ENCODE data around the gene ARHGAP45.
"Not testable (repeated sequence)": the region's sequence is repeated elsewhere in the genome, so short reads cannot be mapped to it uniquely, and the experiment has no call there.

Gene ARHGAP45

DNA sequence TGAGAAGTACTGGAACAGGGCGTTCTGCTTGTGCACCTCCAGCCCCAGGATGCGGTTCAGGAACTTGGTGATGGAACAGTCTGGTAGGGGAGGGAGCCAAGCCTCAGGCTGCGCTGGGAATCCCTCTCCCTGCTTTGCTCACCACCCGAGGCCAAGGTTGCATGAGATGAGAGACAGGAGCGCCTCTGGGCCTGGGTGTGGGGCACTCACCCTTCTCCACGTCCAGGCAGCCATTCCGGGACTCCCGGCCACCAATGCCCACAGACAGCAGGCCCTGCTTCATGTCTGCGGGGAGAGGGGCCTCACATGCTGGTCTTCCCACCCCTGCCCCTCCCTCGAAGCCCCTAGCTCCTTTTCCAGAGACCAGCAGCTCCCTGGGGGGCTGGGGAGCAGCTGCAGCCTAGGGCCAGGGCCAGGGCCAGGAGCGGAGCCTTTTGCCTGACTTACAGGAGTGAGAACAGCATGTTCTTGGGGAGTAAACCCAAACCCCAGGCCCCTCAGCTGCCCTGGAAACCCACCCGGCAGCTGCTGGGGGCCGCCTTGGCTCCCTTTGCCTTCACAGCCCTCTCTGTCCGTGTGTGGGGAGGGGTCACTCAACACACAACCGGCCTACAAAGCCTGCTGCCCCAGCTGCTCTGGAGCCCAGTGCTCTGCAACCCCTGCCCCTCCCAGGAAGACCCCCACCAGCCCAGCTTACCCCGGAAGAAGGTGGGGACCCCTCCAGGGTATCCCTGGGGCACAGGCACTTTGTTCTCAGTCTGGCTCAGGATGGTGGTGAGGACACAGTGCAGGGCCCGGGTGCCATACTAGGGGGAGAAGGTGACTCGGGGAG lies 44.1 kb downstream of the ARHGAP45 start:
- no peaks in the 10 kb centered on the region for H3K9me3 ChIP-seq (ENCODE audit: control insufficient read depth, insufficient read depth, low read depth, low read length)
- H3K4me3 ChIP-seq (ENCODE audit: low read depth, low read length): no peak overlapping the region
- no peak overlapping the region for H3K9ac ChIP-seq (ENCODE audit: low read length)
- H3K4me1 ChIP-seq (ENCODE audit: control insufficient read depth, insufficient read depth, low read length): peaks cover 17% of the 10 kb centered on the region
- H3K27me3 ChIP-seq (ENCODE audit: control insufficient read depth, insufficient read depth, low read length): no peaks in the 10 kb centered on the region
- peaks cover 53% of the 10 kb centered on the region for H3K36me3 ChIP-seq (ENCODE audit: control insufficient read depth, insufficient read depth, low read length)
- no peak overlapping the region for H3K27ac ChIP-seq (ENCODE audit: low read depth, low read length)

DNA sequence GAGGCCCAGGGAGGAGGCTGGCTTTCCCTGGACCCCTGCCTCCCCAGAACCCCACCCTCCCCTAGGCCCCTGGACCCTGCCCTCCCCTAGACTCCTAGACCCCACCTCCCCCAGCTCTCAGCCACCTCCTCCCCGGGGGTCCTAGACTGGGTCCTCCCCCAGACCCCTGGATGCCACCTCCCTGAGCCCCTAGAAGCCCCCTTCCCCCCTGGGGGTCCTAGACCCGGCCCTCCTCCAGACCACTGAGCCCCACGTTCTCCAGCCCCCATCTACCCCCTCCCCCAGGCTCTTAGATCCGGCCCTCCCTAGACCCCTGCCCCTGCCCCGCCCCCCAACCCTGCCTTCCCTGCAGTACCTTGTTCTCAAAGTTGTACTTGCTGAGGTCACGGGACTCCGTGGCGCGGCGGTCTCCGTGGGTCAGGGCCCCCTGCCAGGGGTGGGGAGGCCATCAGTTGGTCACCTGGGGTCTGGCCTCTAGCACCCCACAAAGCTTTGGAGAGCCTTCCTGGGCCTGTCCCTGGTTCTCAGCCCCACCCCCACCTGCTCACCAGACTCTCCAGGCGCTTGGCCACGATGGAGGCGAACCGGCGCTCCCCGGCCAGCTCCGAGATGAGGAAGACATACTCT lies 44.8 kb downstream of the ARHGAP45 start:
- H3K27me3 ChIP-seq (ENCODE audit: control insufficient read depth, insufficient read depth, low read length): no peaks in the 10 kb centered on the region
- no peak overlapping the region for H3K9ac ChIP-seq (ENCODE audit: low read length)
- H3K4me3 ChIP-seq (ENCODE audit: low read depth, low read length): no peak overlapping the region
- H3K4me1 ChIP-seq (ENCODE audit: control insufficient read depth, insufficient read depth, low read length): peaks cover 17% of the 10 kb centered on the region
- no peak overlapping the region for H3K27ac ChIP-seq (ENCODE audit: low read depth, low read length)
- peaks cover 52% of the 10 kb centered on the region for H3K36me3 ChIP-seq (ENCODE audit: control insufficient read depth, insufficient read depth, low read length)
- no peaks in the 10 kb centered on the region for H3K9me3 ChIP-seq (ENCODE audit: control insufficient read depth, insufficient read depth, low read depth, low read length)

DNA sequence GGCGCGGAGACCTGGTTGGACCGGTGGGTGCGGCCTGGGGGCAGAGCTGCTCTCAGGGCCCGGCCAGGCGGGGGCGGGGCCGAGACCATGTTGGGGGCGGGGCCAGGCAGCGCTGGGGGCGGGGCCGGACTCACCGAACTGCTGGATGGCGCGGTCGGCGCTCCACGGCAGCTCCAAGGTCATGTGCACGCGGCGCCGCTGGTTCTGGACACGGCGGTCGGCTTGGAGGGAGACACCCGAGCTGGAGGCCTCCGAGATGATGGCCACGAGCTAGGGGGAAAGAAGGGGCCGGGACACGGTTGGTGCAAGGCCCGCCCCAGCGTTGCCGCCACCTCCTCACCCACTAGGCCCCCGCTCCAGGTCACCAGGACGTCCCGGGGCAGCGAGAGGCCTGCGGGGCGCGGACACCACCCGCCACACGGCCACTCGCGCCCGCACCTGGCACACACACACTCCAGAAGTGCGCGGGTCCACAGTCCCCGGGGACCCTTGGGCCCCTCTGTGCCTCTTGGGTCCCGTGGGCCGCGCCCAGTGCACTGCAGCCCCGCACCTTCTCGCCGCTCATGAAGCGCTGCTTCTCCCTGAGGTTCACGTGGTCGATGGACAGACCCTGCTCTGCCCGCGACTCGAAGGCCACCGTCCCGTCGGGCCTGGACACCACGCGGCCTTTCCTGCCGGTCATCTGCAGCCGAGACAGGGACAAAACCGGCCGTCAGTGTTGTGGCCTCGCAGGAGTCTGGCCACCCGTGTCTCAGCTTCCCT lies 45.5 kb downstream of the ARHGAP45 start:
- H3K27me3 ChIP-seq (ENCODE audit: control insufficient read depth, insufficient read depth, low read length): no peaks in the 10 kb centered on the region
- peak overlapping the region; percentile 3 for H3K9ac ChIP-seq (ENCODE audit: low read length)
- H3K27ac ChIP-seq (ENCODE audit: low read depth, low read length): no peak overlapping the region
- peaks cover 48% of the 10 kb centered on the region for H3K36me3 ChIP-seq (ENCODE audit: control insufficient read depth, insufficient read depth, low read length)
- no peaks in the 10 kb centered on the region for H3K9me3 ChIP-seq (ENCODE audit: control insufficient read depth, insufficient read depth, low read depth, low read length)
- H3K4me3 ChIP-seq (ENCODE audit: low read depth, low read length): no peak overlapping the region
- H3K4me1 ChIP-seq (ENCODE audit: control insufficient read depth, insufficient read depth, low read length): peaks cover 23% of the 10 kb centered on the region

DNA sequence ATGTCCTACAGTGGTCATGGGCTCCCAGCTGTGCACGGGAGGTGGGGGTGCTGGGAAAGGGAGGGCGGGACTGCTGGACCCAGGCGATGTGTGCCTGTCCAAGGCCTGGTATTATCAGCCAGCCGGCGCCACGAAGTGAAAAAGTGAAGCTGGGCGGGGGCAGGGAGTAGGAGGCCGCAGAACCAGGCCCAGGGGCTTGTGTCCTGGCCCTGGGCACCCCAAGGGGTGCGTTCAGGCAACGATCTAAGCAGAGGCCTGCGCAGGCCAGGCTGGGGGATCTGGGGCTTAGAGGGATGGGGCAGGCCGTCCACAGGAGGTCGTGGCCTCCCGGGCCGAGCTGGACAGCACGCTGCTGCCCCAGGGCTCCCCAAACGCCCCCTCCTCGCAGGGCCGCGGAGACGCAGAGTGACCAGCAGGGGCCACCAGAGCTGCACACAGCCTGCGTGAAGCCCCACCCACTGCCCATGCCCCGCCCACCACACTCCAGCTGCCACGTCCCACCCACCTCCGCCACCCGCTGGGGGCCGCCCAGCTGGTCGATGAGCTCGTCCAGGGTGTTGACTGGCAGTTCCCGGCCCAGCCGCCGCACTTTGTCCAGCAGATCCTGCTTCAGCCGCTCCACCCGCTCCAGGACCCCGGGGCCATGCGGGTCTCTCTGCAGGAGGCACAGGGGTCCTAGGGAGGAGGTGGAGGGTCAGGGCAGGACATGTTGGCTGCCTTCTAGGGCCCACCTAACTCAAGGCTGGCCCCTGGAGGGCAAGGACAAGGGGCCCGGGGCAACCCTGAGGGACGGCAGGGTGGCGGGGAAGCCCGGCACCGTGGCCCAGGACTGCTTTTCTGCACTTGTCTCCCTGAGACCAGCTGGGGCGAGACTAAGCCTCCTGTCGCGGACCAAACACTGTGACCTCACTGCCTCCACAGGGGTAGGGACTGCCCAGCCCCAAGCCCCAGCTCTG lies 46.3 kb downstream of the ARHGAP45 start:
- Histone ChIP-seq H3K36me3 (ENCODE audit: control insufficient read depth, insufficient read depth, low read length) (peaks cover 54% of the 10 kb centered on the region), H3K9me3 (ENCODE audit: control insufficient read depth, insufficient read depth, low read depth, low read length) (no peaks in the 10 kb centered on the region), H3K4me1 (ENCODE audit: control insufficient read depth, insufficient read depth, low read length) (peaks cover 24% of the 10 kb centered on the region), H3K4me3 (ENCODE audit: low read depth, low read length) (no peak overlapping the region), H3K27me3 (ENCODE audit: control insufficient read depth, insufficient read depth, low read length) (no peaks in the 10 kb centered on the region), H3K27ac (ENCODE audit: low read depth, low read length) (peak overlapping the region; percentile 35; the same call in 1 of the 2 replicates), H3K9ac (ENCODE audit: low read length) (no peak overlapping the region)

DNA sequence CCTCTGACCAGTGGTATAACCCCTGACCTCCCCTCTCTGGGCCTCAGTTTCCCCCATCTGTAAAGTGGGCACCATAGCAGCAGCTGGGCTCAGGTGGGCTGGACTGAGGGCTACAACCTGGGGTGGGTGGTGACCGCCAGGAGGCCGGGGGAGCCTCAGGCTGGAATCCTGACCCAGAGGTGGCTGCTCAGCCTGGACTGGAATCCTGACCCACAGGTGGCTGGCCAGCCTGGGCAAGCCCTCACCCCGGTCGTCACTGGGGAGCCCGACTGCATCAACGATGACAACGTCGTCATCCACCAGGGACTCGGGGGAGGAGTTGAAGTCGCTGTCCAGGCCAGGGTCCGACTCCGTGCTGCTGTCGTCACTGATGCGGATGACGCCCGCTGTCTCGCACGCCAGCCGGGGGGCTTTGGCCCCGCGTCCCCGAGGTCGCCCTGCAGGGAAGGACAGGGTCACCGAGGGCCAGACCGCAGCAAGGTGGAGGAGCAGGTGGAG lies 47.1 kb downstream of the ARHGAP45 start:
- Histone ChIP-seq H3K4me3 (ENCODE audit: low read depth, low read length) (no peak overlapping the region), H3K4me1 (ENCODE audit: control insufficient read depth, insufficient read depth, low read length) (peaks cover 24% of the 10 kb centered on the region), H3K27ac (ENCODE audit: low read depth, low read length) (no peak overlapping the region), H3K9ac (ENCODE audit: low read length) (no peak overlapping the region), H3K9me3 (ENCODE audit: control insufficient read depth, insufficient read depth, low read depth, low read length) (no peaks in the 10 kb centered on the region), H3K27me3 (ENCODE audit: control insufficient read depth, insufficient read depth, low read length) (no peaks in the 10 kb centered on the region), H3K36me3 (ENCODE audit: control insufficient read depth, insufficient read depth, low read length) (peaks cover 56% of the 10 kb centered on the region)

DNA sequence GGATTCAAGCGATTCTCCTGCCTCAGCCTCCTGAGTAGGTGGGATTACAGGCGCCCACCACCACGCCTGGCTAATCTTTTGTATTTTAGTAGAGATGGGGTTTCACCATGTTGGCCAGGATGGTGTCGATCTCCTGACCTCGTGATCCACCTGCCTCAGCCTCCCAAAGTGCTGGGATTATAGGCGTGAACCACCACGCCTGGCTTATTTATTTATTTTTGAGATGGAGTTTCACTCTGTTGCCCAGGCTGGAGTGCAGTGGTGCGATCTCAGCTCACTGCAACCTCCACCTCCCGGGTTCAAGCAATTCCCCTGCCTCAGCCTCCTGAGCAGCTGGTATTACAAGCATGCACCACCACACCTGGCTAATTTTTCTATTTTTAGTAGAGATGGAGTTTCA lies 47.8 kb downstream of the ARHGAP45 start:
- H3K9ac ChIP-seq (ENCODE audit: low read length); H3K4me3 ChIP-seq (ENCODE audit: low read depth, low read length); H3K27me3 ChIP-seq (ENCODE audit: control insufficient read depth, insufficient read depth, low read length); H3K9me3 ChIP-seq (ENCODE audit: control insufficient read depth, insufficient read depth, low read depth, low read length); H3K27ac ChIP-seq (ENCODE audit: low read depth, low read length): not testable (repeated sequence)
- peaks cover 59% of the 10 kb centered on the region for H3K36me3 ChIP-seq (ENCODE audit: control insufficient read depth, insufficient read depth, low read length)
- H3K4me1 ChIP-seq (ENCODE audit: control insufficient read depth, insufficient read depth, low read length): peaks cover 24% of the 10 kb centered on the region

DNA sequence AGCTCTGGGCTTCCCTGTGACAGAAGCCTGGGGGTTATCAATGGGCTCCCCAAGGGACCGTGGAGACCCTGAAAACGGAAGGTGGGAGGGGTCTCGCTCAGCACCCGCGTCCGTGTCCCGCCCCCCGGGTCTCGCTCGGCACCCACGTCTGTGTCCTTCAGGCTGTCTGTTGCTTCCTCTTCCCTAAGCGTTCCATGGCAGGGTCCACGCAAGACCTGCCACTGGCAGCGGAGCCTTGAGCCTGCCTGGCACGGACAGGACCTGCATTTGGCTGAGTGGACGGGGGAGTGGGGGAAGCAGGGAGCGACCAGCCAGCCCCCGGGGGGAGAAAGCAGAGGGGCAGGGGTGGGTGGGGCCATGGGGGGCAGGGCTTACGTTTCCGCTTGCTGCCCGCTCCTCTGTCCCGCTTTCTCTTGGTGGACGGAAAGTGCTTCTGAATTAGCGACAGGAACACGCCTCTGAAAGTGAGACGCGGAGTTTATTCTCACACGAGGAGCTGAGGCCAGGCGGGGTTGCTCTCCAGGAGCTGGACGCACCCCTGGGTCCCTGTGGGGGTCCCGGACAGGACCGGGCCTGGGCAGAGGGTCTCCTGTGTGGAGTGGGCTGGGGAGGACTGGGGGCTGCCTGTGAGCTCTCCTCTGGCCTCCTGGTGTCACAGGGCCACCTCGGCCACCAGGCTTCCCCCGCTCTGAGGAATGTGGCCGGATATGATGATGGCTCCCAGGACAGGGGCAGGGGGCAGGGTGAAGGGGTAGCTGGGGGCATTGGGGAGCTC lies 48.9 kb downstream of the ARHGAP45 start:
- H3K4me3 ChIP-seq (ENCODE audit: low read depth, low read length): no peak overlapping the region
- H3K4me1 ChIP-seq (ENCODE audit: control insufficient read depth, insufficient read depth, low read length): peaks cover 24% of the 10 kb centered on the region
- H3K36me3 ChIP-seq (ENCODE audit: control insufficient read depth, insufficient read depth, low read length): peaks cover 59% of the 10 kb centered on the region
- no peaks in the 10 kb centered on the region for H3K27me3 ChIP-seq (ENCODE audit: control insufficient read depth, insufficient read depth, low read length)
- H3K9me3 ChIP-seq (ENCODE audit: control insufficient read depth, insufficient read depth, low read depth, low read length): no peaks in the 10 kb centered on the region
- H3K9ac ChIP-seq (ENCODE audit: low read length): no peak overlapping the region
- H3K27ac ChIP-seq (ENCODE audit: low read depth, low read length): no peak overlapping the region

DNA sequence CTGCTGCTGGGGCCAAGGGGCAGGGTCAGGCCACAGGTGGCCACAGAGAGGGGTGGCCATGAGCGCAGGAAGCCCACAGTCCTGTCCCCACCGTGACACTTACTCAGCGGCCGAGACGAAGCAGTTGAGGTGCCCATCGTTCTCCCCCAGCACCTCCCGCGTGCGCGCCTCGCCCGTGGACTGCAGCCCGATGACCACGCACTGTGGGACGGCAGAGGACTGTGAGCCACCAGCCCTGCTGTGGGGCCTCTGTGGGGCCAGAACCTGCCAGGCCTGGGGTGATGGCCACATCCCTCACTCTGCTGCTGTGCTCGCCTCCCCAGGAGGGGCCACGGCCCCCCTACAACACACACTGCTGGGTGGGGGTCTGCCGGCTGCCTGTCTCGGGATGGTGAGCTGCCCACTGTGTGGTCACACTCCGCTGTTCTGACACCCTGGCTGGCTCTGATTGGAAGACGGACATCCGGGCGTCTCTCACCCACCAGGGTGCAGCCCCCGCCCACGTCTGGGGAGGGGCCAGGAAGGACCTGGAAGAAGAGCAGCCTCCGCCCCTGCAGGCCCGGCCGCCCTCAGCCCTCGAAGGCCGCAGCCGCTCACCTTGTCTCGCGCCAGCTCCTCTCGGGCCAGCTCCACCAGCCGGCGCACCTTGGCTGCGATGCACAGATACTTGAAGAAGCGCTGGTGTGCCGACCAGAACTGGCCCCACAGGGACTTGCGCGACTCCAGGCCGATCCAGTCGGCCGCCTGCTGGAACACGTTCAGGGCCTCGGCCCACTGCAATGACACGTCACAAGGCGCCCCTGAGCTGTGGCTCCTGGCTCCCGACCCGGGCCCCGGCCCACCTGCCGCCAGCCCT lies 50.0 kb downstream of the ARHGAP45 start:
- H3K36me3 ChIP-seq (ENCODE audit: control insufficient read depth, insufficient read depth, low read length): peaks cover 68% of the 10 kb centered on the region
- no peak overlapping the region; the same call in 1 of the 2 replicates for H3K27ac ChIP-seq (ENCODE audit: low read depth, low read length)
- no peak overlapping the region for H3K4me3 ChIP-seq (ENCODE audit: low read depth, low read length)
- no peak overlapping the region for H3K9ac ChIP-seq (ENCODE audit: low read length)
- H3K4me1 ChIP-seq (ENCODE audit: control insufficient read depth, insufficient read depth, low read length): peaks cover 24% of the 10 kb centered on the region
- H3K9me3 ChIP-seq (ENCODE audit: control insufficient read depth, insufficient read depth, low read depth, low read length): no peaks in the 10 kb centered on the region
- H3K27me3 ChIP-seq (ENCODE audit: control insufficient read depth, insufficient read depth, low read length): no peaks in the 10 kb centered on the region

DNA sequence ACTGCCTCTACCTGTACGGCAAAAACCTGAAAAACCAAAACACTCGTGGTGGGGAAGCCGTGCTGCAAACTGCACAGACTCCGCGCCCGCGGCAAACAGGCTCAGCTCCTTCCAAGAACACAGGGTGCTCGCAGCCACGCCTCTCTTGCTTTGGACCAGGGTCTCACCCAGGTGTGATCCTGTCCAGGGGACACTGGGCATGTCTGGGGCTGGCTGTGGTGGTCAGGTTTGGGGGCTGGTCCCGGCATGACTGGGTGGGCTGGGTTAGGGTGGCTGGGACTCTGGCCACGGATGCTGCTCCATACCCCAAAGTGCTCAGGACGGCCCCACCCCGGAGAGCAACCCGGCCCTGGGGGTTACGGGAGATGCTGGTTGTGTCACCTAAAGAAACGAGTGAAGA lies 50.7 kb downstream of the ARHGAP45 start:
- Histone ChIP-seq H3K9ac (ENCODE audit: low read length) (no peak overlapping the region), H3K36me3 (ENCODE audit: control insufficient read depth, insufficient read depth, low read length) (peaks cover 72% of the 10 kb centered on the region), H3K4me1 (ENCODE audit: control insufficient read depth, insufficient read depth, low read length) (peaks cover 20% of the 10 kb centered on the region), H3K4me3 (ENCODE audit: low read depth, low read length) (no peak overlapping the region), H3K27ac (ENCODE audit: low read depth, low read length) (no peak overlapping the region), H3K9me3 (ENCODE audit: control insufficient read depth, insufficient read depth, low read depth, low read length) (no peaks in the 10 kb centered on the region), H3K27me3 (ENCODE audit: control insufficient read depth, insufficient read depth, low read length) (no peaks in the 10 kb centered on the region)
